Caco-2 (cell line): ENCODE data around the gene TUBB1. TPM values are rescaled to one million over a fixed set of nuclear protein-coding genes. Genes with fewer than 3 reads are reported as not detected.

Source experiments
- BruUV-seq: library from RNA; stranded (reverse); fragments of 400-500 nt; replicated peaks from 2 replicates; lab custom pipeline; 2021; lab: Mats Ljungman, UMichigan
- CTCF ChIA-PET: fragments of 300-600 bp; sonication (Branson Sonifier 250); formaldehyde crosslinking; loops from one replicate; lab custom pipeline; 2022; ENCODE audit warnings: antibody characterized with exemption; lab: Charles Lee
- POLR2A ChIA-PET: fragments of 300-600 bp; sonication (Branson Sonifier 250); formaldehyde crosslinking; loops from one replicate; lab custom pipeline; 2022; ENCODE audit warnings: antibody characterized with exemption; lab: Charles Lee
- DNase-seq, 2 experiments: peaks; one replicate each; pipeline versions ENCODE4 v3.0.0 to v3.0.0-alpha.2; 2020 to 2022
- H3K27me3 ChIP-seq: replicated peaks from 2 replicates; pipeline ENCODE4 v1.6.0; 2011; ENCODE audit warnings: low read length; ENCODE audit not compliant: control insufficient read depth, insufficient read depth
- H3K36me3 ChIP-seq: 2 replicates; pipeline ENCODE4 v1.5.1; 2011; ENCODE audit warnings: low read length; ENCODE audit not compliant: control insufficient read depth, insufficient read depth
- H3K4me1 ChIP-seq: fragments of 250-450 bp; sonication (Bioruptor Pico); 2 replicates; pipeline ENCODE4 v1.5.1; 2020; ENCODE audit warnings: mild to moderate bottlenecking
- H3K4me3 ChIP-seq: 2 replicates; pipeline ENCODE4 v1.5.1; 2011; ENCODE audit warnings: low read depth, mild to moderate bottlenecking, control low read depth, low read length
- H3K9me3 ChIP-seq: fragments of 250-450 bp; sonication (Bioruptor Pico); 2 replicates; pipeline ENCODE4 v1.5.1; 2020; ENCODE audit warnings: mild to moderate bottlenecking, moderate library complexity
- H3K27ac Mint-ChIP-seq: one replicate; pipeline ENCODE4 v1.8.0; 2022; ENCODE audit warnings: mixed read lengths; ENCODE audit not compliant: unreplicated experiment
- H3K27me3 Mint-ChIP-seq: one replicate; pipeline ENCODE4 v1.8.0; 2022; ENCODE audit warnings: mixed read lengths; ENCODE audit not compliant: insufficient read depth, unreplicated experiment
- H3K36me3 Mint-ChIP-seq: one replicate; pipeline ENCODE4 v1.8.0; 2022; ENCODE audit warnings: mild to moderate bottlenecking, mixed read lengths; ENCODE audit not compliant: insufficient read depth, unreplicated experiment
- H3K4me1 Mint-ChIP-seq: one replicate; pipeline ENCODE4 v1.8.0; 2022; ENCODE audit warnings: low read depth, mixed read lengths; ENCODE audit not compliant: unreplicated experiment
- H3K4me3 Mint-ChIP-seq: one replicate; pipeline ENCODE4 v1.8.0; 2022; ENCODE audit warnings: mild to moderate bottlenecking, moderate library complexity, mixed read lengths; ENCODE audit not compliant: unreplicated experiment
- H3K9me3 Mint-ChIP-seq: one replicate; pipeline ENCODE4 v1.8.0; 2022; ENCODE audit warnings: mixed read lengths; ENCODE audit not compliant: unreplicated experiment
- intact Hi-C: fragments of 100-400 bp; cut with micrococcal nuclease; formaldehyde crosslinking; loops from one replicate; pipeline ENCODE4 v1.10.0; 2022; ENCODE audit not compliant: unreplicated experiment
- total RNA-seq: library from RNA; stranded (reverse); gene quantifications from 2 replicates; pipeline ENCODE4 v1.2.3, GENCODE V29; 2022
- TF ChIP-seq, protein P1 (sequence below), 2 experiments: fragments of 200-600 bp in 1 of 2; IDR thresholded peaks; 1 replicate in 1 of 2; 2 replicates in 1 of 2; pipeline versions ENCODE4 v1.5.1 to v1.8.0; 2011 to 2022; ENCODE audit warnings: antibody characterized with exemption in 1 of 2, control low read depth in 1 of 2, inconsistent platforms in 1 of 2, low read depth in 1 of 2, low read length in 1 of 2, mild to moderate bottlenecking in 1 of 2, moderate library complexity in 1 of 2; ENCODE audit not compliant: insufficient read depth in 1 of 2, severe bottlenecking in 1 of 2, unreplicated experiment in 1 of 2

The TUBB1 gene
- total RNA-seq, 1 experiment from 2014 or later = 0.18 TPM

DNA sequence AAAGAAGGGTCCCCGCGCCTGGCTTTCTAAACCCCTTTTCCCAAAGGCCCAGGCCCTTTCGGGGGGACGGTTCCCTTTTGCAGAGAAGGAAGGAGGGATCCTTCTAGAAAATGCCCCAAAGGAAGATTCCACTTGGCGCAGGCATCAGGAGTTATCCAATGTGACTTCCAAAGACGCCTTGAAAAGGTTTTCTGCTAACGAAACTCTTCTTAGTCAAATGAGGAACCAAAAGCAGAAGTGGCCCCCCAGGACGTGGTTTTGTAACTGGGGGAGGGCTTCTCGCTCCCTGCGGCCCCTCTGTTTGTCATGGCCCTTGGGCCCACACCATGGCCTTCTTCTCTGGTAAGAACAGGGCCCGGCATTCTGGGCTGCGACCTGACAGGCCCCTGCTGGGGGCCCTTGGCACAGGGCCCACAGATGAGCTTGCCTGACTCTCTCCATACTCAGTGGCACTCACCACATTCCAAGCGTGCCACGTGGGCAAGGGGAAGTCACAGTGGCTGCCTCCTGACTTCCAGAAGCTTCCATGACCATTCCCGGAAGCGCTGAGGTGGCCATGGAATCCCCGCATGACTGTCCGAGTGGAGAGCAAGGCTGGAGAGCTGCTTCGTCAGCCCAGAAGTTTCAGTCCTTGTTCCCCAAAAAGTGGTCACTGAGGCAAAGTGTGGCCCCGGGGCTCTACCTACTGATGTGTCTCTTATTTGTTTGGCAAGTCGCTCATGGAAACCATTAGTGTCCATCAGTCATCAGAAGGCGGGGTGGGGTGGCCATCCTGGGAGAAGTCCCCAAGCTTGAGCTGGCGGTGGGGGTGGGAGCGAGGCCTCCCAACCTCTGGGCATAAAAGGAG, 11.3 kb upstream of the TUBB1 start:
- H3K4me3 Mint-ChIP-seq = peak overlapping the region; percentile 74

DNA sequence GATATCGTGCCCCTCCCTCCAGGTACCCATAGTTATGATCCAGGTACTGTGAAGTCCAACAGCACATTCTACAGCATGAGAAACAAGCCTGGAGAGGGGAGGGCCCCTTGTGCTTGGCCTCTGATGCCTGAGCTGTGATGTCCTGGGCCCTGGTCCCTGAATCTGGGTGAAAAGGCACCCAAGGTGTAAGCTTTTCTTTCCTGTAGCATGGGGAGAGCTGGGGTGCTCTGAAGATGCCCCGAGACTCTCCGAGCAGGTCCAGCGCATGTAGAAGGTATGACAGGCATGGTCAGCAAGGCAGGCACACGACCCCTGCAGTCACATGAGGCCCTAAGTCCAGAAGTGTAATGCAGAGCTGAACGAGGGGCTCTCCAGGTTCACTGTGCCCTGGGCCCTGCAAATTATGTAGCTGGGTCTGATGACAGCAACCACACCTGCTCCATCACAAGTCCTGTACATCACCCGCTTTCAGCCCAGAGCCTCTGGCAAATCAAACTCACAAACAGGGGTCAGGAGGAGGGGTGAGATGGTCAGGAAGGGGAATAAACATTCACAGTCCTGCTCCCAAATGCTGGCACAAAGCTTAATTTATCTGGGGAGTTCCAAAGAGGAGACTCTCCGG, 10.4 kb upstream of the TUBB1 start:
- Mint-ChIP-seq H3K9me3 (no peaks in the 10 kb centered on the region), H3K4me1 (peaks cover 19% of the 10 kb centered on the region), H3K36me3 (peaks cover 7% of the 10 kb centered on the region), H3K27me3 (no peaks in the 10 kb centered on the region), H3K4me3 (no peak overlapping the region), H3K27ac (no peak overlapping the region)
- Histone ChIP-seq H3K27me3 (no peaks in the 10 kb centered on the region), H3K4me1 (peaks cover 24% of the 10 kb centered on the region), H3K9me3 (no peaks in the 10 kb centered on the region), H3K4me3 (no peak overlapping the region), H3K36me3 (no peaks in the 10 kb centered on the region)
- no TSS peak for BruUV-seq
- DNase-seq = no peak
- ChIA-PET POLR2A (interaction anchor here (1.6 kb wide), 1 partner anchor 23 kb away, joined by 13 read pairs; the partner anchor contains the start of gene ATP5F1E), CTCF (interaction anchor here (0.5 to 1.2 kb wide), 3 partner anchors 15 to 782 kb away, joined by 3 to 8 read pairs (median 4); no protein-coding TSS in a partner anchor)
- intact Hi-C loops = no loop called here
- TF ChIP-seq, protein P1, sequence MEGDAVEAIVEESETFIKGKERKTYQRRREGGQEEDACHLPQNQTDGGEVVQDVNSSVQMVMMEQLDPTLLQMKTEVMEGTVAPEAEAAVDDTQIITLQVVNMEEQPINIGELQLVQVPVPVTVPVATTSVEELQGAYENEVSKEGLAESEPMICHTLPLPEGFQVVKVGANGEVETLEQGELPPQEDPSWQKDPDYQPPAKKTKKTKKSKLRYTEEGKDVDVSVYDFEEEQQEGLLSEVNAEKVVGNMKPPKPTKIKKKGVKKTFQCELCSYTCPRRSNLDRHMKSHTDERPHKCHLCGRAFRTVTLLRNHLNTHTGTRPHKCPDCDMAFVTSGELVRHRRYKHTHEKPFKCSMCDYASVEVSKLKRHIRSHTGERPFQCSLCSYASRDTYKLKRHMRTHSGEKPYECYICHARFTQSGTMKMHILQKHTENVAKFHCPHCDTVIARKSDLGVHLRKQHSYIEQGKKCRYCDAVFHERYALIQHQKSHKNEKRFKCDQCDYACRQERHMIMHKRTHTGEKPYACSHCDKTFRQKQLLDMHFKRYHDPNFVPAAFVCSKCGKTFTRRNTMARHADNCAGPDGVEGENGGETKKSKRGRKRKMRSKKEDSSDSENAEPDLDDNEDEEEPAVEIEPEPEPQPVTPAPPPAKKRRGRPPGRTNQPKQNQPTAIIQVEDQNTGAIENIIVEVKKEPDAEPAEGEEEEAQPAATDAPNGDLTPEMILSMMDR (IDR thresholded peaks at IDR 0.05; ENCODE audit: insufficient read depth in 1 of 2, low read depth in 1 of 2, low read length in 1 of 2, severe bottlenecking in 1 of 2, unreplicated experiment in 1 of 2) = no peak

More for the DNA sequence above, 11.3 kb upstream of the TUBB1 start:
- TF ChIP-seq, protein P1 (IDR thresholded peaks at IDR 0.05; ENCODE audit: insufficient read depth in 1 of 2, low read depth in 1 of 2, low read length in 1 of 2, severe bottlenecking in 1 of 2, unreplicated experiment in 1 of 2) = no peak
- no peaks in the 10 kb centered on the region for H3K9me3 ChIP-seq
- peaks cover 5% of the 10 kb centered on the region; the same call in 1 of the 2 replicates for H3K36me3 ChIP-seq
- peak overlapping the region; percentile 82 for H3K27ac Mint-ChIP-seq
- no peaks in the 10 kb centered on the region for H3K27me3 Mint-ChIP-seq
- H3K36me3 Mint-ChIP-seq = peaks cover 13% of the 10 kb centered on the region
- no peaks in the 10 kb centered on the region for H3K27me3 ChIP-seq
- intact Hi-C loops = loop anchor here (1.0 kb wide), 1 partner anchor 24 kb away; the partner anchor contains the start of gene ATP5F1E
- ChIA-PET CTCF (interaction anchor here (1.2 kb wide), 1 partner anchor 138 kb away, joined by 8 read pairs; no protein-coding TSS in a partner anchor), POLR2A (interaction anchor here (1.6 kb wide), 1 partner anchor 24 kb away, joined by 13 read pairs; the partner anchor contains the start of gene ATP5F1E)
- H3K9me3 Mint-ChIP-seq = no peaks in the 10 kb centered on the region
- peak overlapping the region; percentile 86 for H3K4me3 ChIP-seq
- peaks cover 14% of the 10 kb centered on the region for H3K4me1 Mint-ChIP-seq
- BruUV-seq = TSS peak; percentile 76
- no peak for DNase-seq
- H3K4me1 ChIP-seq = peaks cover 24% of the 10 kb centered on the region

DNA sequence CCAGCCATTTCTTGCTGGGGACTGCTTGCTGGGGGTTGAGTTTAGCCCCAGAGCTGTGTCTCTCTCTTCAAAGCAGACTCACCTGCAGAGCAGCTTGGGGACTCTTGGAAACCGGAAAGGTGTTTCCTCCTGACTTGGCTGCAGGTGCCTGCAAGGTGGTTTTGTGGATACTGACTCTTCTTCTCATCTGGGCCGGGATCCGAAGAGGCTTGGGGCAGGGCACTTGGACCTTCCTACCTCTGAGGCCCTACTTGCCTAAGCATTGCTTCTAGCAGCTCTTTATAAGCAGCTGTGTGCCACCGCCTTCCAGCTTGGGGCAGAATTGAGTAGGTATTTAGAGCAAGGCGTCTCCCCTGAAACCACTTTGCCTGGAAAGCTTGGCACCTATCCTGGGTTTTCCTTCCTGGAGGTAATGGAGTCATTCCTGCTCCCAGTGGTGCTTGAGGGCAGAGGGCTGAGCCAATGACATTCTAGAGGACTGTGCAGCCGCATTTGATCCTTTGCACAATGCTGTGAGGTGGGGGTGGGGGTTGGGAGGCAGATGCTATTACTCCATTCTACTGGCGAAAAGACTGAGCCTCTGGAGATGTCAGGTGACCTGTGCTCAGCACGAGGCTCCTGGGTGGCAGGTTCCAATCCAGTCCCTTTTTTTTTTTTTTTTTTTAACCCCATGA, 8.8 kb upstream of the TUBB1 start:
- no TSS peak for BruUV-seq
- DNase-seq = no peak
- TF ChIP-seq, protein P1 (IDR thresholded peaks at IDR 0.05; ENCODE audit: insufficient read depth in 1 of 2, low read depth in 1 of 2, low read length in 1 of 2, severe bottlenecking in 1 of 2, unreplicated experiment in 1 of 2) = no peak
- Histone ChIP-seq H3K9me3 (no peaks in the 10 kb centered on the region), H3K4me3 (no peak overlapping the region), H3K36me3 (no peaks in the 10 kb centered on the region), H3K27me3 (no peaks in the 10 kb centered on the region), H3K4me1 (peaks cover 19% of the 10 kb centered on the region)
- Mint-ChIP-seq H3K27ac (no peak overlapping the region), H3K36me3 (no peaks in the 10 kb centered on the region), H3K27me3 (no peaks in the 10 kb centered on the region), H3K9me3 (no peaks in the 10 kb centered on the region), H3K4me3 (no peak overlapping the region), H3K4me1 (peaks cover 13% of the 10 kb centered on the region)
- CTCF ChIA-PET = no interaction called here
- POLR2A ChIA-PET = no interaction called here
- intact Hi-C loops = no loop called here
